Measurements from ENCODE around the gene FAM83G. TPM values are rescaled to one million over a fixed set of nuclear protein-coding genes. Genes with fewer than 3 reads are reported as not detected.

Gene FAM83G
- total RNA-seq, 1 experiment from 2014 or later, result 21.5 TPM

DNA sequence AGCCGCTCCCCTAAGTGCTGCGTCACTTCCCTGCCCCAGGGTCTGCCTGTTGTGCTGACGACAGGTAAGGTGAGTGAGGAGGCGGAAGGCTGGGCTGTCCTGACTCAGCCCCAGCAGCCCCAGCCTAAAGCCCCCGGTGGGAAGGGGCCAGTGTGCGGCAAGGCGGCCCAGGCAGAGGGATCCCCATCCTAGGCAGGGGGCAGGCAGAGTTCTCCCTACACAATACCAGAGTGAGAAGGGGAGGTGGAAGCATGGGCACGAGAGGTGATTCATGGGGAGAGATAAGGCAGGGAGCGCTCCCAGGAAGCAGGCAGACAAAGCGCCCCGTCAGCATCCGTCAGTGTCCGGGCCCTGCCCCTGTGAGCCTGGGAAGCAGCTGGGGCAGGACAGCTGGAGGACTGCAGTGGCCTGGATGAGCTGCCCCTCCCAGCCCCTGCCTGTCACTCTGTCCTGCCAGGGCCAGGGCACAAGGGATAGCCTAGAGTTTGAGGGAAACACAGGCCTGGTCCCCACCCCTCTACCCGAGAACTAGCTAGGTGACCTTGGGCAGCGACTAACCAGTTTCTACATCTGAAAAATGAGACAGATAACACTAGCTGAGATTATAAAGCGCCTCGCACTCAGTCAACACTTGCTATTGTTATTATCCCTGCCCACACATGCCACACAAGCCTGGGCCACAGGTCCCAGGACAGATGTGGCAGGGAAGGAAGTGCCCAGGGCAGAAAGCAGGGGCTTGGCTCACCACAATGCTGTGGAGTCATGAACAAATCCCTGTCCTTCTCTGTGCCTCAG, 3.8 kb downstream of the FAM83G start:
- H3K27ac Mint-ChIP-seq (ENCODE audit: unreplicated experiment), result no peak overlapping the region
- no peaks in the 10 kb centered on the region for H3K9me3 Mint-ChIP-seq (ENCODE audit: low read depth, unreplicated experiment)
- no TSS peak for BruUV-seq (replicated peaks)
- peaks cover 16% of the 10 kb centered on the region for H3K4me1 Mint-ChIP-seq (ENCODE audit: low read depth, unreplicated experiment)
- DNase-seq, result no peak
- no peaks in the 10 kb centered on the region for H3K27me3 Mint-ChIP-seq (ENCODE audit: unreplicated experiment)
- TF ChIP-seq, protein P1, sequence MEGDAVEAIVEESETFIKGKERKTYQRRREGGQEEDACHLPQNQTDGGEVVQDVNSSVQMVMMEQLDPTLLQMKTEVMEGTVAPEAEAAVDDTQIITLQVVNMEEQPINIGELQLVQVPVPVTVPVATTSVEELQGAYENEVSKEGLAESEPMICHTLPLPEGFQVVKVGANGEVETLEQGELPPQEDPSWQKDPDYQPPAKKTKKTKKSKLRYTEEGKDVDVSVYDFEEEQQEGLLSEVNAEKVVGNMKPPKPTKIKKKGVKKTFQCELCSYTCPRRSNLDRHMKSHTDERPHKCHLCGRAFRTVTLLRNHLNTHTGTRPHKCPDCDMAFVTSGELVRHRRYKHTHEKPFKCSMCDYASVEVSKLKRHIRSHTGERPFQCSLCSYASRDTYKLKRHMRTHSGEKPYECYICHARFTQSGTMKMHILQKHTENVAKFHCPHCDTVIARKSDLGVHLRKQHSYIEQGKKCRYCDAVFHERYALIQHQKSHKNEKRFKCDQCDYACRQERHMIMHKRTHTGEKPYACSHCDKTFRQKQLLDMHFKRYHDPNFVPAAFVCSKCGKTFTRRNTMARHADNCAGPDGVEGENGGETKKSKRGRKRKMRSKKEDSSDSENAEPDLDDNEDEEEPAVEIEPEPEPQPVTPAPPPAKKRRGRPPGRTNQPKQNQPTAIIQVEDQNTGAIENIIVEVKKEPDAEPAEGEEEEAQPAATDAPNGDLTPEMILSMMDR (IDR thresholded peaks at IDR 0.05; ENCODE audit: unreplicated experiment), result no peak
- H3K4me3 Mint-ChIP-seq (ENCODE audit: low read depth, unreplicated experiment), result no peak overlapping the region
- CTCF ChIA-PET, result no interaction called here
- peaks cover 26% of the 10 kb centered on the region for H3K36me3 Mint-ChIP-seq (ENCODE audit: insufficient read depth, unreplicated experiment)
- intact Hi-C loops (cut with micrococcal nuclease; ENCODE audit: unreplicated experiment), result no loop called here

GRCh38 chr17:18999911-19000310, 4.7 kb downstream of the FAM83G start:
- no peaks in the 10 kb centered on the region for H3K27me3 Mint-ChIP-seq (ENCODE audit: unreplicated experiment)
- no TSS peak for BruUV-seq (replicated peaks)
- no peak overlapping the region for H3K27ac Mint-ChIP-seq (ENCODE audit: unreplicated experiment)
- CTCF ChIA-PET, result no interaction called here
- H3K4me3 Mint-ChIP-seq (ENCODE audit: low read depth, unreplicated experiment), result no peak overlapping the region
- DNase-seq, result no peak
- intact Hi-C loops (cut with micrococcal nuclease; ENCODE audit: unreplicated experiment), result no loop called here
- H3K9me3 Mint-ChIP-seq (ENCODE audit: low read depth, unreplicated experiment), result no peaks in the 10 kb centered on the region
- peaks cover 16% of the 10 kb centered on the region for H3K4me1 Mint-ChIP-seq (ENCODE audit: low read depth, unreplicated experiment)
- TF ChIP-seq, protein P1 (IDR thresholded peaks at IDR 0.05; ENCODE audit: unreplicated experiment), result no peak
- H3K36me3 Mint-ChIP-seq (ENCODE audit: insufficient read depth, unreplicated experiment), result peaks cover 26% of the 10 kb centered on the region

- Mint-ChIP-seq H3K9me3 (ENCODE audit: low read depth, unreplicated experiment) (no peaks in the 10 kb centered on the region), H3K36me3 (ENCODE audit: insufficient read depth, unreplicated experiment) (peaks cover 25% of the 10 kb centered on the region), H3K27ac (ENCODE audit: unreplicated experiment) (no peak overlapping the region), H3K4me3 (ENCODE audit: low read depth, unreplicated experiment) (no peak overlapping the region), H3K27me3 (ENCODE audit: unreplicated experiment) (no peaks in the 10 kb centered on the region), H3K4me1 (ENCODE audit: low read depth, unreplicated experiment) (peaks cover 16% of the 10 kb centered on the region)
- intact Hi-C loops (cut with micrococcal nuclease; ENCODE audit: unreplicated experiment), result no loop called here
- no peak for DNase-seq
- BruUV-seq (replicated peaks), result no TSS peak
- CTCF ChIA-PET, result no interaction called here
- TF ChIP-seq, protein P1 (IDR thresholded peaks at IDR 0.05; ENCODE audit: unreplicated experiment), result no peak
Measured at GRCh38 chr17:18999394-18999793, 5.2 kb downstream of the FAM83G start.

DNA sequence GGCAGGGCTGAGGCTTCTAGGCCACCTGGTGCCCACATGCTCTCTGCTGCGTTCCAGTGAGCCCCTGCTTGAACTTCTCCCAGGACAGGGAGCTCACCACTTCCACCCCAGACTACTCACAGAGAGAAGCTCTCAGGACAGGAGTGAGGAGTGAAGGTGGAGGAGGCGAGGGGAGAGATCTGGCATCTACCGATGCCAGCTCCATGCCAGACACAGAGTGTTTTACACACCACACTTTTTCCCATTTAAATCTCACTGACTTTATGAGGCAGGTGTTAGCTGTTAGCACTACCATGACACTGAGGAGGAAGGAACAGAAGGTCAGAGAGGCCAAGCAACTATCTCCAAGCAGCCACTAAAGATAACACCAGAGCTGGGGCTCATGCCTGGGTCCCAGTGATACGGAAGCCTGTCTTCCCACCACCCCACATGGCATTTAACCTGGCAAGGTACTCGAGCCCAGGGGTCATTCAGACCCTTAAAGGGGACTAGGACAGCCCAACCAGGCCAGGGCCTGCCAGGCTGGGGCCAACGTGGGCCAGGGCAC, 6.8 kb downstream of the FAM83G start:
- CTCF ChIA-PET, result interaction anchor here (0.6 to 0.9 kb wide), 2 partner anchors 14 to 747 kb away, joined by 3 read pairs; no protein-coding TSS in a partner anchor
- Mint-ChIP-seq H3K27me3 (ENCODE audit: unreplicated experiment) (no peaks in the 10 kb centered on the region), H3K27ac (ENCODE audit: unreplicated experiment) (no peak overlapping the region), H3K4me1 (ENCODE audit: low read depth, unreplicated experiment) (peaks cover 18% of the 10 kb centered on the region), H3K36me3 (ENCODE audit: insufficient read depth, unreplicated experiment) (peaks cover 15% of the 10 kb centered on the region), H3K4me3 (ENCODE audit: low read depth, unreplicated experiment) (no peak overlapping the region), H3K9me3 (ENCODE audit: low read depth, unreplicated experiment) (no peaks in the 10 kb centered on the region)
- DNase-seq, result no peak
- intact Hi-C loops (cut with micrococcal nuclease; ENCODE audit: unreplicated experiment), result no loop called here
- no TSS peak for BruUV-seq (replicated peaks)
- TF ChIP-seq, protein P1 (IDR thresholded peaks at IDR 0.05; ENCODE audit: unreplicated experiment), result no peak
